H9 (cell line): ENCODE measurements around the gene OPN1SW. TPM values are rescaled to one million over a fixed set of nuclear protein-coding genes. Genes with fewer than 3 reads are reported as not detected.

Source experiments
- DNase-seq: peaks from one replicate; pipeline ENCODE4 v3.0.0-alpha.2; 2017
- H2AFZ ChIP-seq: one replicate; pipeline ENCODE4 v1.6.1; 2013; ENCODE audit warnings: mild to moderate bottlenecking, low read length, control low read depth, moderate library complexity
- H2AK5ac ChIP-seq: 2 replicates; pipeline ENCODE4 v1.6.1; 2013; ENCODE audit warnings: low read length, control low read depth, mixed read lengths; ENCODE audit not compliant: insufficient read length
- H2BK120ac ChIP-seq: one replicate; pipeline ENCODE4 v1.6.1; 2013; ENCODE audit warnings: low read depth, mild to moderate bottlenecking, low read length, control low read depth, inconsistent platforms; ENCODE audit not compliant: poor library complexity, severe bottlenecking
- H2BK12ac ChIP-seq: 2 replicates; pipeline ENCODE4 v1.6.1; 2013; ENCODE audit warnings: low read length, control low read depth, mixed read lengths, low read depth; ENCODE audit not compliant: insufficient read length
- H2BK15ac ChIP-seq: 2 replicates; pipeline ENCODE4 v1.6.1; 2013; ENCODE audit warnings: low read depth, low read length, control low read depth
- H2BK20ac ChIP-seq: one replicate; pipeline ENCODE4 v1.6.1; 2013; ENCODE audit warnings: low read depth, mild to moderate bottlenecking, low read length, control low read depth, inconsistent platforms; ENCODE audit not compliant: poor library complexity, severe bottlenecking
- H2BK5ac ChIP-seq: 2 replicates; pipeline ENCODE4 v1.6.1; 2013; ENCODE audit warnings: low read length, control low read depth, mixed read lengths; ENCODE audit not compliant: insufficient read length
- H3K14ac ChIP-seq: 2 replicates; pipeline ENCODE4 v1.6.1; 2013; ENCODE audit warnings: low read length, control low read depth; ENCODE audit not compliant: insufficient read depth
- H3K18ac ChIP-seq: 2 replicates; pipeline ENCODE4 v1.6.1; 2013; ENCODE audit warnings: low read depth, mild to moderate bottlenecking, mixed read lengths, low read length, control low read depth; ENCODE audit not compliant: insufficient read length
- H3K23ac ChIP-seq: 2 replicates; pipeline ENCODE4 v1.6.1; 2013; ENCODE audit warnings: low read length, control low read depth, mixed read lengths, low read depth; ENCODE audit not compliant: insufficient read length
- H3K23me2 ChIP-seq: 2 replicates; pipeline ENCODE4 v1.6.1; 2013; ENCODE audit warnings: low read depth, mild to moderate bottlenecking, mixed read lengths, low read length, control low read depth; ENCODE audit not compliant: insufficient read length, poor library complexity, severe bottlenecking
- H3K27ac ChIP-seq: 2 replicates; pipeline ENCODE4 v1.5.1; 2013; ENCODE audit warnings: low read length, control low read depth, mixed read lengths, low read depth; ENCODE audit not compliant: insufficient read length
- H3K27me3 ChIP-seq: 2 replicates; pipeline ENCODE4 v1.6.1; 2013; ENCODE audit warnings: low read length, control low read depth, inconsistent platforms; ENCODE audit not compliant: insufficient read depth
- H3K4ac ChIP-seq: 2 replicates; pipeline ENCODE4 v1.6.1; 2013; ENCODE audit warnings: low read depth, mild to moderate bottlenecking, control low read depth, inconsistent platforms, low read length, moderate library complexity
- H3K4me1 ChIP-seq: 2 replicates; pipeline ENCODE4 v1.6.1; 2013; ENCODE audit warnings: low read length, control low read depth, inconsistent platforms; ENCODE audit not compliant: insufficient read depth
- H3K4me2 ChIP-seq: 2 replicates; pipeline ENCODE4 v1.6.1; 2013; ENCODE audit warnings: low read length, control low read depth, mixed read lengths; ENCODE audit not compliant: insufficient read length, insufficient read depth
- H3K56ac ChIP-seq: 2 replicates; pipeline ENCODE4 v1.6.1; 2013; ENCODE audit warnings: low read depth, mild to moderate bottlenecking, mixed read lengths, low read length, control low read depth; ENCODE audit not compliant: insufficient read length
- H3K79me1 ChIP-seq: 2 replicates; pipeline ENCODE4 v1.6.1; 2013; ENCODE audit warnings: low read depth, mild to moderate bottlenecking, moderate library complexity, low read length, control low read depth, inconsistent platforms; ENCODE audit not compliant: insufficient read depth, poor library complexity, severe bottlenecking
- H3K79me2 ChIP-seq: 2 replicates; pipeline ENCODE4 v1.6.1; 2013; ENCODE audit warnings: low read length, control low read depth, inconsistent platforms; ENCODE audit not compliant: insufficient read depth
- H3K9ac ChIP-seq: 2 replicates; pipeline ENCODE4 v1.6.1; 2013; ENCODE audit warnings: low read length, control low read depth, mixed read lengths; ENCODE audit not compliant: insufficient read length; ENCODE audit errors: extremely low read depth
- H3K9me3 ChIP-seq: one replicate; pipeline ENCODE4 v1.6.1; 2013; ENCODE audit warnings: low read depth, low read length, inconsistent platforms; ENCODE audit not compliant: control insufficient read depth
- H3T11ph ChIP-seq: one replicate; pipeline ENCODE4 v1.6.1; 2013; ENCODE audit warnings: mild to moderate bottlenecking, low read length, control low read depth, inconsistent platforms
- H4K20me1 ChIP-seq: one replicate; pipeline ENCODE4 v1.6.1; 2013; ENCODE audit not compliant: control insufficient read depth, insufficient read length, insufficient read depth
- H4K5ac ChIP-seq: 2 replicates; pipeline ENCODE4 v1.6.1; 2013; ENCODE audit warnings: low read depth, mild to moderate bottlenecking, mixed read lengths, low read length, control low read depth; ENCODE audit not compliant: insufficient read length
- H4K8ac ChIP-seq: replicated peaks from 2 replicates; pipeline ENCODE4 v1.6.1; 2013; ENCODE audit warnings: low read length, control low read depth, mixed read lengths, low read depth; ENCODE audit not compliant: insufficient read length
- H4K91ac ChIP-seq: 2 replicates; pipeline ENCODE4 v1.6.1; 2013; ENCODE audit warnings: low read depth, mild to moderate bottlenecking, moderate library complexity, mixed read lengths, low read length, control low read depth; ENCODE audit not compliant: insufficient read length
- H3K27ac Mint-ChIP-seq, 3 experiments: 2 replicates in 2 of 3; 3 replicates in 1 of 3; pipeline ENCODE4 v1.8.0; 2020 to 2021; ENCODE audit warnings: mixed read lengths in 3 of 3, mild to moderate bottlenecking in 1 of 3, moderate library complexity in 1 of 3
- H3K27me3 Mint-ChIP-seq: 2 replicates; pipeline ENCODE4 v1.8.0; 2021; ENCODE audit warnings: low read depth, mild to moderate bottlenecking, moderate library complexity, mixed read lengths
- H3K36me3 Mint-ChIP-seq, 3 experiments: 2 replicates in 2 of 3; 3 replicates in 1 of 3; pipeline ENCODE4 v1.8.0; 2020 to 2021; ENCODE audit warnings: low read depth in 3 of 3, mixed read lengths in 3 of 3; ENCODE audit not compliant: insufficient read depth in 1 of 3
- H3K4me1 Mint-ChIP-seq, 2 experiments: 2 replicates each; pipeline ENCODE4 v1.8.0; 2020; ENCODE audit warnings: mixed read lengths in 2 of 2
- H3K4me3 Mint-ChIP-seq, 2 experiments: 2 replicates in 1 of 2; 3 replicates in 1 of 2; pipeline ENCODE4 v1.8.0; 2020 to 2021; ENCODE audit warnings: mild to moderate bottlenecking in 2 of 2, mixed read lengths in 2 of 2, moderate library complexity in 1 of 2
- H3K9me3 Mint-ChIP-seq, 2 experiments: 2 replicates in 1 of 2; 3 replicates in 1 of 2; pipeline ENCODE4 v1.8.0; 2020; ENCODE audit warnings: mild to moderate bottlenecking in 2 of 2, mixed read lengths in 2 of 2, moderate library complexity in 1 of 2
- WGBS: extraction: QIAGEN DNeasy Blood & Tissue Kit; methylation state at CpG from one replicate; pipeline ENCODE4 v1.1.7; 2013; ENCODE audit warnings: missing lambda C conversion rate, low lambda C conversion rate, mixed read lengths; ENCODE audit not compliant: insufficient read length; ENCODE audit errors: extremely low coverage; 5-methylcytosine and 5-hydroxymethylcytosine counted together
- total RNA-seq: library from RNA; stranded (reverse); gene quantifications from 2 replicates; pipeline ENCODE4 v1.2.1, GENCODE V29; 2021
- TF ChIP-seq, protein P1 (sequence below): fragments of 200-600 bp; sonication (generic); conservative IDR thresholded peaks from 3 replicates; pipeline ENCODE4 v1.8.0; 2021; ENCODE audit warnings: antibody characterized with exemption, mild to moderate bottlenecking

Gene OPN1SW
- total RNA-seq, 1 experiment from 2014 or later = not detected

DNA sequence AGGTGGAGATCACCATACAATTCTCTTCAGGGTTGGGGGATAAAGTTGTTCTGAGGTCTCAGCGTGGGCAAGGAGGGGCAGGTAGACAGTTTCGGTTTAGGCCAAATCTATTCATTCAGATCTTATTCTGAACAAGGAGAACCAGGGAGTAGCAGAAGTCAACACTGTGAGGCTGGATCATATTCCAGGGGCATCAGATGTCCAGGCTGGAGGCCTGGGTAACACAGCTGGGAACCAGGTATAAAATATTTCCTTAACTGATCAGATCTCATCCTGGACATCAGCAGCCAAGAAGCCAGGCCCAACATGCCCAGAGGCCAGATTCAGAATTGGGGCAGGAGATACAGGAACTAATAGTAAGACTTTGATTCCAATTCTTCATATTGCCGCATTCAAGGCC, 35.4 kb upstream of the OPN1SW start:
- no peak overlapping the region for H3T11ph ChIP-seq
- H3K27ac ChIP-seq = no peak overlapping the region
- peaks cover 0 to 6% of the 10 kb centered on the region in 2 experiments; a peak in 3 of 4 replicates for H3K4me1 Mint-ChIP-seq
- no CpG with 5 or more reads among the region's 3 CpGs for WGBS
- H3K27ac Mint-ChIP-seq = no peak overlapping the region
- H3K4ac ChIP-seq = no peak overlapping the region
- no peaks in the 10 kb centered on the region for H3K79me2 ChIP-seq
- H3K4me2 ChIP-seq = no peak overlapping the region
- H2BK5ac ChIP-seq = no peak overlapping the region
- no peak overlapping the region for H3K14ac ChIP-seq
- no peaks in the 10 kb centered on the region for H3K79me1 ChIP-seq
- no peaks in the 10 kb centered on the region for H3K9me3 Mint-ChIP-seq
- no peaks in the 10 kb centered on the region for H3K9me3 ChIP-seq
- H3K27me3 ChIP-seq = no peaks in the 10 kb centered on the region
- H3K4me1 ChIP-seq = 0 out of 2 replicates have a peak, but pooled peaks cover 3% of the 10 kb centered on the region
- no peak overlapping the region for H2BK12ac ChIP-seq
- no peak overlapping the region for H3K4me3 Mint-ChIP-seq
- peaks cover 11 to 47% (median 22%) of the 10 kb centered on the region in 3 experiments for H3K36me3 Mint-ChIP-seq
- no peaks in the 10 kb centered on the region for H4K20me1 ChIP-seq
- H3K23ac ChIP-seq = no peak overlapping the region
- no peaks in the 10 kb centered on the region for H3K27me3 Mint-ChIP-seq
- TF ChIP-seq, protein P1, sequence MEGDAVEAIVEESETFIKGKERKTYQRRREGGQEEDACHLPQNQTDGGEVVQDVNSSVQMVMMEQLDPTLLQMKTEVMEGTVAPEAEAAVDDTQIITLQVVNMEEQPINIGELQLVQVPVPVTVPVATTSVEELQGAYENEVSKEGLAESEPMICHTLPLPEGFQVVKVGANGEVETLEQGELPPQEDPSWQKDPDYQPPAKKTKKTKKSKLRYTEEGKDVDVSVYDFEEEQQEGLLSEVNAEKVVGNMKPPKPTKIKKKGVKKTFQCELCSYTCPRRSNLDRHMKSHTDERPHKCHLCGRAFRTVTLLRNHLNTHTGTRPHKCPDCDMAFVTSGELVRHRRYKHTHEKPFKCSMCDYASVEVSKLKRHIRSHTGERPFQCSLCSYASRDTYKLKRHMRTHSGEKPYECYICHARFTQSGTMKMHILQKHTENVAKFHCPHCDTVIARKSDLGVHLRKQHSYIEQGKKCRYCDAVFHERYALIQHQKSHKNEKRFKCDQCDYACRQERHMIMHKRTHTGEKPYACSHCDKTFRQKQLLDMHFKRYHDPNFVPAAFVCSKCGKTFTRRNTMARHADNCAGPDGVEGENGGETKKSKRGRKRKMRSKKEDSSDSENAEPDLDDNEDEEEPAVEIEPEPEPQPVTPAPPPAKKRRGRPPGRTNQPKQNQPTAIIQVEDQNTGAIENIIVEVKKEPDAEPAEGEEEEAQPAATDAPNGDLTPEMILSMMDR = no peak
- no peak for DNase-seq
- H2BK20ac ChIP-seq = no peak overlapping the region
- H3K23me2 ChIP-seq = no peaks in the 10 kb centered on the region
- H2BK120ac ChIP-seq = no peak overlapping the region
- no peak overlapping the region for H4K5ac ChIP-seq
- no peak overlapping the region for H2AK5ac ChIP-seq
- no peak overlapping the region for H3K9ac ChIP-seq
- no peak overlapping the region for H2BK15ac ChIP-seq
- no peak overlapping the region for H4K91ac ChIP-seq
- H3K56ac ChIP-seq = no peak overlapping the region
- no peak overlapping the region for H4K8ac ChIP-seq
- no peak overlapping the region for H2AFZ ChIP-seq
- H3K18ac ChIP-seq = no peak overlapping the region
